ENCODE measurements around the gene COL4A2. TPM values are rescaled to one million over a fixed set of nuclear protein-coding genes. Genes with fewer than 3 reads are reported as not detected.

The COL4A2 gene
- polyA plus RNA-seq, 1 experiment = 208 TPM

GRCh38 chr13:110538632-110539031 lies 231.5 kb downstream of the COL4A2 start:
- TF ChIP-seq, protein P1, sequence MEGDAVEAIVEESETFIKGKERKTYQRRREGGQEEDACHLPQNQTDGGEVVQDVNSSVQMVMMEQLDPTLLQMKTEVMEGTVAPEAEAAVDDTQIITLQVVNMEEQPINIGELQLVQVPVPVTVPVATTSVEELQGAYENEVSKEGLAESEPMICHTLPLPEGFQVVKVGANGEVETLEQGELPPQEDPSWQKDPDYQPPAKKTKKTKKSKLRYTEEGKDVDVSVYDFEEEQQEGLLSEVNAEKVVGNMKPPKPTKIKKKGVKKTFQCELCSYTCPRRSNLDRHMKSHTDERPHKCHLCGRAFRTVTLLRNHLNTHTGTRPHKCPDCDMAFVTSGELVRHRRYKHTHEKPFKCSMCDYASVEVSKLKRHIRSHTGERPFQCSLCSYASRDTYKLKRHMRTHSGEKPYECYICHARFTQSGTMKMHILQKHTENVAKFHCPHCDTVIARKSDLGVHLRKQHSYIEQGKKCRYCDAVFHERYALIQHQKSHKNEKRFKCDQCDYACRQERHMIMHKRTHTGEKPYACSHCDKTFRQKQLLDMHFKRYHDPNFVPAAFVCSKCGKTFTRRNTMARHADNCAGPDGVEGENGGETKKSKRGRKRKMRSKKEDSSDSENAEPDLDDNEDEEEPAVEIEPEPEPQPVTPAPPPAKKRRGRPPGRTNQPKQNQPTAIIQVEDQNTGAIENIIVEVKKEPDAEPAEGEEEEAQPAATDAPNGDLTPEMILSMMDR (IDR thresholded peaks at IDR 0.05; ENCODE audit: low read depth, low read length) = no peak
- ChIA-PET POLR2A (no interaction called here), CTCF (interaction anchor here (0.7 kb wide), 2 partner anchors 323 to 398 kb away, joined by 4 to 5 read pairs; no protein-coding TSS in a partner anchor)
- DNase-seq (ENCODE audit: low read depth, low spot score) = no peak
- no peaks in the 10 kb centered on the region for H3K27me3 ChIP-seq (ENCODE audit: control insufficient read depth, insufficient read depth, low read length)
- no peaks in the 10 kb centered on the region; the same call in 1 of the 2 replicates for H3K9me3 ChIP-seq (ENCODE audit: control insufficient read depth, insufficient read depth, low read length)
- no peak overlapping the region for H3K4me3 ChIP-seq (ENCODE audit: low read depth, low read length)
- no peak overlapping the region for H3K27ac ChIP-seq (ENCODE audit: low read depth, low read length)

GRCh38 chr13:110539894-110540293 lies 232.8 kb downstream of the COL4A2 start:
- CTCF ChIA-PET = interaction anchor here (0.6 to 0.7 kb wide), 2 partner anchors 19 to 376 kb away, joined by 3 to 6 read pairs; no protein-coding TSS in a partner anchor
- DNase-seq (ENCODE audit: low read depth, low spot score) = no peak
- Histone ChIP-seq H3K9me3 (ENCODE audit: control insufficient read depth, insufficient read depth, low read length) (peaks cover 5% of the 10 kb centered on the region), H3K27ac (ENCODE audit: low read depth, low read length) (no peak overlapping the region), H3K4me3 (ENCODE audit: low read depth, low read length) (no peak overlapping the region), H3K27me3 (ENCODE audit: control insufficient read depth, insufficient read depth, low read length) (no peaks in the 10 kb centered on the region)
- POLR2A ChIA-PET = no interaction called here
- TF ChIP-seq, protein P1 (IDR thresholded peaks at IDR 0.05; ENCODE audit: low read depth, low read length) = no peak

DNA sequence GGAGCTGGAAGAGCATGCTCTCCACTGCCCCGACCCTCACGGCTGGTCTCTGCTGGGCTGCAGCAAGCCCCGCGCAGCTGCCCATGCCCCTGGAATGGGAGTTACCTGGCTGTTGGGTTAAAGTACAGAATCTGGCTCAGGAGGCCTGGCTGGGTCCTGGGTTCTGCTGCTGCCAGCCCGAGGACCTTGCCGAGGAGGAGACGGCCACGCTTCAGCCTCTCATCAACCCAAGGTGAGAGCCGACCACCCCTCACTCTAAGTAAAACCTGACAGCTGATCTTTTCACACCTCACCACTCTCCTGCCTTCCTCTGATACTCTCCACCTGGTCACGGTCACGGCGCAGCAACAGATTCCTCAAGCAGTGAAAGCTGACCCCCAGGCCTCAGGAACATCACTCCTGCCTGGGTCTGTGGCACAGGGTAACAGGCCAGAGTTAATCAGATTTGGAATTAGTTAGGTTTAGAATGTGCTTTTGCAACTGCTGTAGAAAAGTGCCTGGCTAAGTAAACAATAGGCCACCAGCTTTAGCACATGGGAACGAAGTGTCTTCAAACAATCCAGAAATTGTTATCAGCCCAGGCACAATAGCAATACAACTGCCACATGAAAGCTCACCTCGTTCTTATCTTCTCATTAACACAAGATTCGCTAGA lies 233.9 kb downstream of the COL4A2 start:
- Histone ChIP-seq H3K4me3 (ENCODE audit: low read depth, low read length) (no peak overlapping the region), H3K27me3 (ENCODE audit: control insufficient read depth, insufficient read depth, low read length) (no peaks in the 10 kb centered on the region), H3K9me3 (ENCODE audit: control insufficient read depth, insufficient read depth, low read length) (peaks cover 6% of the 10 kb centered on the region; the same call in 1 of the 2 replicates), H3K27ac (ENCODE audit: low read depth, low read length) (no peak overlapping the region)
- DNase-seq (ENCODE audit: low read depth, low spot score) = no peak
- CTCF ChIA-PET = interaction anchor here (0.6 kb wide), 1 partner anchor 52 kb away, joined by 4 read pairs; no protein-coding TSS in a partner anchor
- POLR2A ChIA-PET = no interaction called here
- TF ChIP-seq, protein P1 (IDR thresholded peaks at IDR 0.05; ENCODE audit: low read depth, low read length) = no peak

GRCh38 chr13:110541526-110541920 lies 234.4 kb downstream of the COL4A2 start:
- ChIA-PET CTCF (interaction anchor here (0.6 kb wide), 1 partner anchor 51 kb away, joined by 4 read pairs; no protein-coding TSS in a partner anchor), POLR2A (no interaction called here)
- H3K27me3 ChIP-seq (ENCODE audit: control insufficient read depth, insufficient read depth, low read length) = no peaks in the 10 kb centered on the region
- no peak overlapping the region for H3K27ac ChIP-seq (ENCODE audit: low read depth, low read length)
- H3K9me3 ChIP-seq (ENCODE audit: control insufficient read depth, insufficient read depth, low read length) = peaks cover 6% of the 10 kb centered on the region; the same call in 1 of the 2 replicates
- TF ChIP-seq, protein P1 (IDR thresholded peaks at IDR 0.05; ENCODE audit: low read depth, low read length) = no peak
- no peak for DNase-seq (ENCODE audit: low read depth, low spot score)
- no peak overlapping the region for H3K4me3 ChIP-seq (ENCODE audit: low read depth, low read length)

DNA sequence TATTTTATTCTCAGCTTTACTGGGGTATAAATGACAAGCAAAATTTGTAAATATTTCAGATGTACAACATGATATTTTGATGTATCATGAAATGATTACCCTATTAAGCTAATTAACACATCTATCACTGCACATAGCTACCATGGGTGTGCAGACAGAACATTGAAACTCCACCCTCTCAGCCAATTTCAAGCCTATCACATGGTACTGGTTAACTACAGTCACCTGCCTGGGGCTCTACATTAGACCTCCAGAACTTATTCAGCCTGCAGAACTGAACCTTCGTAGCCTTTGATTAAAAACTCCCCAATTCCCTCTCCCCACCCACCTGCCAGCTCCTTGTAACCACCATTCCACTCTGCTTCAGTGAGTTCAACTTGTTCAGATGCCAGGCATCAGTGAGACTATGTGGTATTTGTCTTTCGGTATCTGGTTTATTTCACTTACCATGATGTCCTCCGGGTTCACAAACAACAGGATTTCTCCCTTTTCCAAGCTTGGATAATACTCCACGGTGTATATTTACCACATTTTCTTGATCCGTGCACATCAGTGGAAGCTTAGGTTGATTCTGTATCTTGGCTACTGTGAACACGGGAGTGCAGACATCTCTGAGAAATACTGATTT lies 235.2 kb downstream of the COL4A2 start:
- CTCF ChIA-PET = no interaction called here
- Histone ChIP-seq H3K27ac (ENCODE audit: low read depth, low read length) (no peak overlapping the region), H3K9me3 (ENCODE audit: control insufficient read depth, insufficient read depth, low read length) (peaks cover 6% of the 10 kb centered on the region; the same call in 1 of the 2 replicates), H3K27me3 (ENCODE audit: control insufficient read depth, insufficient read depth, low read length) (no peaks in the 10 kb centered on the region), H3K4me3 (ENCODE audit: low read depth, low read length) (no peak overlapping the region)
- POLR2A ChIA-PET = no interaction called here
- DNase-seq (ENCODE audit: low read depth, low spot score) = no peak
- TF ChIP-seq, protein P1 (IDR thresholded peaks at IDR 0.05; ENCODE audit: low read depth, low read length) = no peak
